Measurements from ENCODE around the gene PGAP6.

DNA sequence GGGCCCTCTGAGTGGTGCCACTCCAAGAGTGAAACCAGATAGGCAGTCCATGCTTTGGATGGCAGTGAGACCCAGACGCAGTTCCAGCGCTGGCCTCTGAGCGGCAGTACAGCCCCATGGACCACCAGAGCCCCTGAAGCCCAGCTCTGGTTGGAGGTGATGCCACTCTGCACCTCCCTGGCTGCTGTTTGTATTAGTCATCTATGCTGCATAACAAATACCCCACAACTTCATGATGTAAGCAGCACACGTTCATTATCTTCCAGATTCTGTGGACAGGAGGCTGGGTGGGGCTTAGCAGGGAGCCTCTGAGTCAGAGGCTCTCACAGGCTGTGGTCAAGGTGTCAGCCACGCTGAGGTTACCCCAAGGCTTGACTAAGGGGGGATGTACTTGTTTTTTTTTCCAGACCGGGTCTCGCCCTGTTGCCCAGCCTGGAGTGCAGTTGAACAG is 10.1 kb upstream of the PGAP6 start:
- no peak for TF ChIP-seq POLR2A (IDR thresholded peaks at IDR 0.05; ENCODE audit: low read depth, low read length)
- TF ChIP-seq POLR2AphosphoS5 (IDR thresholded peaks at IDR 0.05; ENCODE audit: low read depth, low read length), result no peak

Data from GM12892 (cell line).